NCI-H1930 (cell line): ENCODE data around the gene B4GAT1.

ENCODE experiments used
- DNase-seq, 2 experiments: peaks; one replicate each; lab custom pipeline; 2025; lab: John Stamatoyannopoulos, UW

Gene B4GAT1

GRCh38 chr11:66309475-66309874, 38.0 kb downstream of the B4GAT1 start:
- no peak for DNase-seq

- DNase-seq, result no peak
Observed at GRCh38 chr11:66302656-66303055, 44.8 kb downstream of the B4GAT1 start.

GRCh38 chr11:66299186-66299585, 48.2 kb downstream of the B4GAT1 start:
- DNase-seq, result no peak

GRCh38 chr11:66297610-66298009, 49.8 kb downstream of the B4GAT1 start:
- DNase-seq, result no peak
